Liver (tissue), 9 donors: ENCODE data around the gene ERGIC3. TPM values are rescaled to one million over a fixed set of nuclear protein-coding genes. Genes with fewer than 3 reads are reported as not detected.

ENCODE experiments used
- DNase-seq: peaks from one replicate; pipeline ENCODE4 v3.0.0-alpha.2; 2017; ENCODE audit warnings: low spot score
- H3K27ac ChIP-seq, 2 donors: one replicate each; pipeline ENCODE4 v1.7.0; 2013; ENCODE audit warnings: inconsistent platforms in 2 of 2, low read length in 2 of 2, control low read depth in 1 of 2, low read depth in 1 of 2, mild to moderate bottlenecking in 1 of 2
- H3K27me3 ChIP-seq, 4 donors: one replicate each; pipeline versions ENCODE4 v1.6.1 to v1.7.0; 2013; ENCODE audit warnings: low read length in 3 of 4, inconsistent platforms in 1 of 4, mild to moderate bottlenecking in 1 of 4, moderate library complexity in 1 of 4; ENCODE audit not compliant: control insufficient read depth in 4 of 4, insufficient read depth in 4 of 4
- H3K36me3 ChIP-seq, 4 donors: one replicate each; pipeline versions ENCODE4 v1.6.1 to v1.7.0; 2013; ENCODE audit warnings: low read length in 3 of 4, mild to moderate bottlenecking in 3 of 4, low read depth in 1 of 4, moderate library complexity in 1 of 4; ENCODE audit not compliant: control insufficient read depth in 4 of 4, insufficient read depth in 3 of 4
- H3K4me1 ChIP-seq, 4 donors: one replicate each; pipeline versions ENCODE4 v1.6.1 to v1.7.0; 2013; ENCODE audit warnings: low read length in 3 of 4, mild to moderate bottlenecking in 3 of 4, moderate library complexity in 1 of 4; ENCODE audit not compliant: control insufficient read depth in 4 of 4, insufficient read depth in 4 of 4
- H3K4me3 ChIP-seq, 3 donors: one replicate each; pipeline versions ENCODE4 v1.6.1 to v1.7.0; 2013; ENCODE audit warnings: low read length in 3 of 3, control low read depth in 1 of 3, low read depth in 1 of 3, mild to moderate bottlenecking in 1 of 3
- H3K9ac ChIP-seq, 2 donors: one replicate each; pipeline ENCODE4 v1.7.0; 2013; ENCODE audit warnings: low read length in 2 of 2, mild to moderate bottlenecking in 2 of 2, moderate library complexity in 2 of 2, control low read depth in 1 of 2, low read depth in 1 of 2
- H3K9me3 ChIP-seq, 4 donors: one replicate each; pipeline versions ENCODE4 v1.6.1 to v1.7.0; 2013; ENCODE audit warnings: low read length in 3 of 4; ENCODE audit not compliant: control insufficient read depth in 4 of 4
- EGR1 ChIP-seq, 2 donors: IDR thresholded peaks; 2 replicates each; pipeline ENCODE4 v1.6.1; 2016 to 2018; ENCODE audit warnings: antibody characterized with exemption in 2 of 2, low read depth in 2 of 2
- FOXA1 ChIP-seq: IDR thresholded peaks from 2 replicates; pipeline ENCODE4 v1.6.1; 2016; ENCODE audit warnings: antibody characterized with exemption
- FOXA2 ChIP-seq: IDR thresholded peaks from 2 replicates; pipeline ENCODE4 v1.6.1; 2016; ENCODE audit warnings: antibody characterized with exemption
- GABPA ChIP-seq, 2 donors: IDR thresholded peaks in 1 of 2; conservative IDR thresholded peaks in 1 of 2; 2 replicates each; pipeline ENCODE4 v1.6.1; 2016; ENCODE audit warnings: antibody characterized with exemption in 2 of 2, mild to moderate bottlenecking in 1 of 2, moderate library complexity in 1 of 2
- HNF4A ChIP-seq, 2 donors: conservative IDR thresholded peaks; 2 replicates each; pipeline ENCODE4 v1.6.1; 2016; ENCODE audit warnings: antibody characterized with exemption in 2 of 2, mild to moderate bottlenecking in 2 of 2
- NR2F2 ChIP-seq: IDR thresholded peaks from 2 replicates; pipeline ENCODE4 v1.6.1; 2016; ENCODE audit warnings: antibody characterized with exemption
- TAF1 ChIP-seq: conservative IDR thresholded peaks from 2 replicates; pipeline ENCODE4 v1.6.1; 2016; ENCODE audit warnings: antibody characterized with exemption, mild to moderate bottlenecking
- YY1 ChIP-seq: IDR thresholded peaks from 2 replicates; pipeline ENCODE4 v1.6.1; 2016; ENCODE audit warnings: antibody characterized with exemption, mild to moderate bottlenecking
- WGBS: extraction: QIAGEN DNeasy Blood & Tissue Kit; methylation state at CpG from one replicate; pipeline ENCODE4 v1.1.7; 2013; 5-methylcytosine and 5-hydroxymethylcytosine counted together
- polyA plus RNA-seq, 2 donors: library from polyadenylated mRNA; stranded (reverse) in 1 of 2; unstranded in 1 of 2; fragments of 200-250 nt in 1 of 2; fragments of >200 nt in 1 of 2; fragmentation: Nextera tagmentation in 1 of 2; extraction: Ambion mirVana in 1 of 2; gene quantifications; one replicate each; pipeline versions ENCODE4 v1.2.1 to v1.2.3, GENCODE V29; 2013 to 2015
- total RNA-seq, 2 donors: library from RNA; depleted of rRNA; stranded (reverse); fragments of >200 nt; gene quantifications; one replicate each; pipeline ENCODE4 v1.2.3, GENCODE V29; 2014
- TF ChIP-seq, protein P1 (sequence below): IDR thresholded peaks from 2 replicates; pipeline ENCODE4 v1.6.1; 2016; ENCODE audit warnings: antibody characterized with exemption
- TF ChIP-seq, protein P2 (sequence below): IDR thresholded peaks from 2 replicates; pipeline ENCODE4 v1.6.1; 2016; ENCODE audit warnings: antibody characterized with exemption
- TF ChIP-seq, protein P3 (sequence below): IDR thresholded peaks from 2 replicates; pipeline ENCODE4 v1.6.1; 2016; ENCODE audit warnings: antibody characterized with exemption, mild to moderate bottlenecking
- TF ChIP-seq, protein P4 (sequence below): IDR thresholded peaks from 2 replicates; pipeline ENCODE4 v1.6.1; 2016; ENCODE audit warnings: antibody characterized with exemption
- TF ChIP-seq, protein P5 (sequence below): fragments of 150-350 bp; IDR thresholded peaks from 2 replicates; pipeline ENCODE4 v1.5.1; 2017; ENCODE audit warnings: improper control_type of control experiment, low read depth, low read length; ENCODE audit not compliant: missing input control
- donor health status: healthy.
- donor health status: healthy.
- donor health status: healthy.
- donor health status: healthy.
- donor health status: healthy.

The ERGIC3 gene
- total and polyA plus RNA-seq, 4 donors, result 110 to 167 (median 120) TPM

- Histone ChIP-seq H3K27me3 (no peaks in the 10 kb centered on the region), H3K27ac (no peak overlapping the region), H3K9me3 (no peaks in the 10 kb centered on the region), H3K4me1 (no peaks in the 10 kb centered on the region), H3K9ac (no peak overlapping the region), H3K36me3 (peaks cover 5 to 45% (median 26%) of the 10 kb centered on the region in 4 donors), H3K4me3 (no peak overlapping the region)
- WGBS, result 96% methylated on average over 6 of the region's 6 CpGs
- DNase-seq, result no peak
- TF ChIP-seq NR2F2, result no peak
- no peak for TF ChIP-seq FOXA1
Observed at GRCh38 chr20:35492352-35492751, 49.5 kb upstream of the ERGIC3 start.

DNA sequence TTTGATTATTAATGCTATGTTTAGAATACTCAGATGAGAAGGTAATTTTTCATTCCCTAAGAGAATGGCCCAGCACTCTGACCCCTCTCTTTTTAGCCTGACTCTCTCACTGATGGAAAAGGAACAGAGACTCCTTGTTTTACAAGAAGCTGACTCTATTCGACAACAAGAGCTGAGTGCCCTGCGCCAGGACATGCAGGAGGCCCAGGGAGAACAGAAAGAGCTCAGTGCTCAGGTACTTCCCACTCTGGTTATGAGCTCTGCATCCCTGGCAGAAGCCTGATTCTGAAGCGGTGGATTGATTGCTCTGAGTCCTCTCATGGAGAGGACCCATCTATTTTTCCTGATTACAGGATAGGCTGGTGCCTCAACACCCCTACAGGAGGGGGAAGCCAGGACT is 45.4 kb upstream of the ERGIC3 start:
- Histone ChIP-seq H3K9ac (no peak overlapping the region), H3K27me3 (no peaks in the 10 kb centered on the region), H3K27ac (no peak overlapping the region), H3K36me3 (peaks cover 11 to 72% (median 39%) of the 10 kb centered on the region in 4 donors), H3K4me1 (no peaks in the 10 kb centered on the region), H3K4me3 (no peak overlapping the region), H3K9me3 (no peaks in the 10 kb centered on the region)
- no peak for DNase-seq
- 95% methylated on average over 3 of the region's 3 CpGs for WGBS
- TF ChIP-seq, protein P1, sequence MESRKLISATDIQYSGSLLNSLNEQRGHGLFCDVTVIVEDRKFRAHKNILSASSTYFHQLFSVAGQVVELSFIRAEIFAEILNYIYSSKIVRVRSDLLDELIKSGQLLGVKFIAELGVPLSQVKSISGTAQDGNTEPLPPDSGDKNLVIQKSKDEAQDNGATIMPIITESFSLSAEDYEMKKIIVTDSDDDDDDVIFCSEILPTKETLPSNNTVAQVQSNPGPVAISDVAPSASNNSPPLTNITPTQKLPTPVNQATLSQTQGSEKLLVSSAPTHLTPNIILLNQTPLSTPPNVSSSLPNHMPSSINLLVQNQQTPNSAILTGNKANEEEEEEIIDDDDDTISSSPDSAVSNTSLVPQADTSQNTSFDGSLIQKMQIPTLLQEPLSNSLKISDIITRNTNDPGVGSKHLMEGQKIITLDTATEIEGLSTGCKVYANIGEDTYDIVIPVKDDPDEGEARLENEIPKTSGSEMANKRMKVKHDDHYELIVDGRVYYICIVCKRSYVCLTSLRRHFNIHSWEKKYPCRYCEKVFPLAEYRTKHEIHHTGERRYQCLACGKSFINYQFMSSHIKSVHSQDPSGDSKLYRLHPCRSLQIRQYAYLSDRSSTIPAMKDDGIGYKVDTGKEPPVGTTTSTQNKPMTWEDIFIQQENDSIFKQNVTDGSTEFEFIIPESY, result no peak
- TF ChIP-seq GABPA (IDR thresholded peaks at IDR 0.05 in 1 of 2, conservative IDR thresholded peaks at IDR 0.05 in 1 of 2) (no peak), HNF4A (conservative IDR thresholded peaks at IDR 0.05) (no peak), TAF1 (no peak), EGR1 (IDR thresholded peaks at IDR 0.05; ENCODE audit: low read depth in 2 of 2) (no peak), FOXA2 (no peak), YY1 (no peak), NR2F2 (no peak)
- TF ChIP-seq, protein P2, sequence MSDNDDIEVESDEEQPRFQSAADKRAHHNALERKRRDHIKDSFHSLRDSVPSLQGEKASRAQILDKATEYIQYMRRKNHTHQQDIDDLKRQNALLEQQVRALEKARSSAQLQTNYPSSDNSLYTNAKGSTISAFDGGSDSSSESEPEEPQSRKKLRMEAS, result no peak
- TF ChIP-seq, protein P3, sequence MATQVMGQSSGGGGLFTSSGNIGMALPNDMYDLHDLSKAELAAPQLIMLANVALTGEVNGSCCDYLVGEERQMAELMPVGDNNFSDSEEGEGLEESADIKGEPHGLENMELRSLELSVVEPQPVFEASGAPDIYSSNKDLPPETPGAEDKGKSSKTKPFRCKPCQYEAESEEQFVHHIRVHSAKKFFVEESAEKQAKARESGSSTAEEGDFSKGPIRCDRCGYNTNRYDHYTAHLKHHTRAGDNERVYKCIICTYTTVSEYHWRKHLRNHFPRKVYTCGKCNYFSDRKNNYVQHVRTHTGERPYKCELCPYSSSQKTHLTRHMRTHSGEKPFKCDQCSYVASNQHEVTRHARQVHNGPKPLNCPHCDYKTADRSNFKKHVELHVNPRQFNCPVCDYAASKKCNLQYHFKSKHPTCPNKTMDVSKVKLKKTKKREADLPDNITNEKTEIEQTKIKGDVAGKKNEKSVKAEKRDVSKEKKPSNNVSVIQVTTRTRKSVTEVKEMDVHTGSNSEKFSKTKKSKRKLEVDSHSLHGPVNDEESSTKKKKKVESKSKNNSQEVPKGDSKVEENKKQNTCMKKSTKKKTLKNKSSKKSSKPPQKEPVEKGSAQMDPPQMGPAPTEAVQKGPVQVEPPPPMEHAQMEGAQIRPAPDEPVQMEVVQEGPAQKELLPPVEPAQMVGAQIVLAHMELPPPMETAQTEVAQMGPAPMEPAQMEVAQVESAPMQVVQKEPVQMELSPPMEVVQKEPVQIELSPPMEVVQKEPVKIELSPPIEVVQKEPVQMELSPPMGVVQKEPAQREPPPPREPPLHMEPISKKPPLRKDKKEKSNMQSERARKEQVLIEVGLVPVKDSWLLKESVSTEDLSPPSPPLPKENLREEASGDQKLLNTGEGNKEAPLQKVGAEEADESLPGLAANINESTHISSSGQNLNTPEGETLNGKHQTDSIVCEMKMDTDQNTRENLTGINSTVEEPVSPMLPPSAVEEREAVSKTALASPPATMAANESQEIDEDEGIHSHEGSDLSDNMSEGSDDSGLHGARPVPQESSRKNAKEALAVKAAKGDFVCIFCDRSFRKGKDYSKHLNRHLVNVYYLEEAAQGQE, result no peak
- TF ChIP-seq, protein P4, sequence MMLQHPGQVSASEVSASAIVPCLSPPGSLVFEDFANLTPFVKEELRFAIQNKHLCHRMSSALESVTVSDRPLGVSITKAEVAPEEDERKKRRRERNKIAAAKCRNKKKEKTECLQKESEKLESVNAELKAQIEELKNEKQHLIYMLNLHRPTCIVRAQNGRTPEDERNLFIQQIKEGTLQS, result no peak
- TF ChIP-seq, protein P5, sequence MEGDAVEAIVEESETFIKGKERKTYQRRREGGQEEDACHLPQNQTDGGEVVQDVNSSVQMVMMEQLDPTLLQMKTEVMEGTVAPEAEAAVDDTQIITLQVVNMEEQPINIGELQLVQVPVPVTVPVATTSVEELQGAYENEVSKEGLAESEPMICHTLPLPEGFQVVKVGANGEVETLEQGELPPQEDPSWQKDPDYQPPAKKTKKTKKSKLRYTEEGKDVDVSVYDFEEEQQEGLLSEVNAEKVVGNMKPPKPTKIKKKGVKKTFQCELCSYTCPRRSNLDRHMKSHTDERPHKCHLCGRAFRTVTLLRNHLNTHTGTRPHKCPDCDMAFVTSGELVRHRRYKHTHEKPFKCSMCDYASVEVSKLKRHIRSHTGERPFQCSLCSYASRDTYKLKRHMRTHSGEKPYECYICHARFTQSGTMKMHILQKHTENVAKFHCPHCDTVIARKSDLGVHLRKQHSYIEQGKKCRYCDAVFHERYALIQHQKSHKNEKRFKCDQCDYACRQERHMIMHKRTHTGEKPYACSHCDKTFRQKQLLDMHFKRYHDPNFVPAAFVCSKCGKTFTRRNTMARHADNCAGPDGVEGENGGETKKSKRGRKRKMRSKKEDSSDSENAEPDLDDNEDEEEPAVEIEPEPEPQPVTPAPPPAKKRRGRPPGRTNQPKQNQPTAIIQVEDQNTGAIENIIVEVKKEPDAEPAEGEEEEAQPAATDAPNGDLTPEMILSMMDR, result no peak
